GM12878 (cell line): Measurements from ENCODE around the gene RBKS. TPM values are rescaled to one million over a fixed set of nuclear protein-coding genes. Genes with fewer than 3 reads are reported as not detected.

Experiments
- BACH1 ChIP-seq: fragments of 450-650 bp; IDR thresholded peaks from 2 replicates; pipeline ENCODE4 v1.6.1; 2017; ENCODE audit warnings: mild to moderate bottlenecking, borderline replicate concordance
- CHD1 ChIP-seq: IDR thresholded peaks from 2 replicates; pipeline ENCODE4 v1.6.1; 2012; ENCODE audit warnings: low read depth, low read length, improper control_type of control experiment
- EED ChIP-seq: sonication (generic); IDR thresholded peaks from 2 replicates; pipeline ENCODE4 v1.6.1; 2016; ENCODE audit warnings: antibody characterized with exemption, low read depth
- EP300 ChIP-seq, 2 experiments: fragments of 150-350 bp in 1 of 2; IDR thresholded peaks; 2 replicates each; pipeline ENCODE4 v1.6.1; 2011 to 2012; ENCODE audit warnings: low read depth in 2 of 2, low read length in 2 of 2, borderline replicate concordance in 1 of 2, improper control_type of control experiment in 1 of 2, inconsistent platforms in 1 of 2; ENCODE audit not compliant: control insufficient read depth in 1 of 2
- ESRRA ChIP-seq: IDR thresholded peaks from 2 replicates; pipeline ENCODE4 v1.6.1; 2012; ENCODE audit warnings: mild to moderate bottlenecking, low read length, improper control_type of control experiment
- IRF4 ChIP-seq: IDR thresholded peaks from 2 replicates; pipeline ENCODE4 v1.6.1; 2011; ENCODE audit warnings: low read depth, low read length
- JUNB ChIP-seq: IDR thresholded peaks from 2 replicates; pipeline ENCODE4 v1.6.1; 2016; ENCODE audit warnings: antibody characterized with exemption, mild to moderate bottlenecking
- LARP7 ChIP-seq: fragments of 450-650 bp; IDR thresholded peaks from 2 replicates; pipeline ENCODE4 v1.6.1; 2017; ENCODE audit warnings: mild to moderate bottlenecking
- PRDM15 ChIP-seq: fragments of 450-650 bp; formaldehyde crosslinking; IDR thresholded peaks from 2 replicates; pipeline ENCODE4 v1.4.0; 2020; ENCODE audit warnings: mild to moderate bottlenecking, moderate library complexity
- REST ChIP-seq: IDR thresholded peaks from 2 replicates; pipeline ENCODE4 v1.6.1; 2012; ENCODE audit warnings: mild to moderate bottlenecking, low read depth, low read length
- SREBF1 ChIP-seq: IDR thresholded peaks from 2 replicates; pipeline ENCODE4 v1.6.1; 2012; ENCODE audit warnings: mild to moderate bottlenecking, low read length
- ZBTB33 ChIP-seq: fragments of 450-650 bp; IDR thresholded peaks from 2 replicates; pipeline ENCODE4 v1.6.1; 2017; ENCODE audit warnings: mild to moderate bottlenecking
- polyA plus RNA-seq, 11 experiments: library from polyadenylated mRNA; depleted of rRNA in 4 of 11; unstranded in 6 of 11; stranded (reverse) in 5 of 11; fragments of >200 nt; fragmentation: Nextera tagmentation in 4 of 11; fragmentation: Illumina TruSeq in 1 of 11; extraction: Ambion mirVana in 4 of 11; extraction: Trizol in 1 of 11; gene quantifications; 1 replicate in 1 of 11; 2 replicates in 10 of 11; pipeline versions ENCODE4 v1.2.1 to v1.2.3, GENCODE V29; 2011 to 2016; ENCODE audit warnings: inconsistent platforms in 2 of 11, missing spikeins in 2 of 11, low read depth in 1 of 11
- total RNA-seq, 4 experiments: library from RNA; depleted of rRNA in 3 of 4; stranded (reverse); fragments of >200 nt in 3 of 4; fragmentation: Illumina TruSeq in 1 of 4; extraction: Trizol in 1 of 4; gene quantifications; 2 replicates each; pipeline versions ENCODE4 v1.2.1 to v1.2.3, GENCODE V29; 2013 to 2021

The RBKS gene
- total and polyA plus RNA-seq, 10 of the 15 experiments (the other 5 are each of a cell fraction or from before 2014, with no cell fraction given): 0.39 to 1.8 (median 1.0) TPM

GRCh38 chr2:27799646-27800010 lies 90.6 kb downstream of the RBKS start (continued):
- TF ChIP-seq REST (no peak), JUNB (no peak), EED (no peak), EP300 (IDR thresholded peaks at IDR 0.05; ENCODE audit: borderline replicate concordance in 1 of 2, control insufficient read depth in 1 of 2, low read depth in 2 of 2, low read length in 2 of 2) (no peak), IRF4 (no peak), CHD1 (no peak), LARP7 (no peak), ZBTB33 (no peak), ESRRA (no peak), PRDM15 (CRISPR knock-in tag) (no peak), SREBF1 (no peak), BACH1 (no peak)
